ENCODE data around the gene SERPINE2. TPM values are rescaled to one million over a fixed set of nuclear protein-coding genes. Genes with fewer than 3 reads are reported as not detected.

The SERPINE2 gene
- total RNA-seq, 1 experiment from 2014 or later: 3.8 TPM

DNA sequence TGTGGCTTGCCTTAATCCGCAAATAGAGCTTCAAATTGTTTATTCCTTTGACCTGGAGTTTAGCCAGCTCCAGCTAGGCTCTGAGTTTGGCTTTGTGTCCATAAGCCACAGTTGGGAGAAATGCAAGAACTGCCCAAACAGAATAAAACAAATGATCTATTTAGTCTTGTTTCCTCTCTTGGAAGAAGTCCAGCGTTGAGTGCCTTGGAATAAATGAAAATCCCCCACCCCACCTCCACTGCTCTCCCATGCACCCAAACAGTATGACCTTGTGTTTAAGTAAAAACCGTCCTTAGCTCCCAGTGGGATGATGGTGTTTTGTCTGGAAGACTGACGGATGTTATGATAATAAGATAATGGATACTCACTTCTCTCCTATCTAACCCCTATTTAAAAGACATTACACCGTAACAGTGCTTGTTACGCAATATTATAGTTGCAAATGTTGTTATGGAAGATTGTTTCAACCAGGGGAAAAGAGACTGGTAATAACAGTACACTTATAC, 3.2 kb upstream of the SERPINE2 start:
- Mint-ChIP-seq H3K27ac (ENCODE audit: unreplicated experiment) (no peak overlapping the region), H3K9me3 (ENCODE audit: unreplicated experiment) (peaks cover 10% of the 10 kb centered on the region), H3K4me3 (ENCODE audit: unreplicated experiment) (no peak overlapping the region), H3K27me3 (ENCODE audit: insufficient read depth, unreplicated experiment) (peaks cover 41% of the 10 kb centered on the region), H3K4me1 (ENCODE audit: low read depth, unreplicated experiment) (peaks cover 7% of the 10 kb centered on the region), H3K36me3 (ENCODE audit: insufficient read depth, unreplicated experiment) (no peaks in the 10 kb centered on the region)
- TF ChIP-seq CTCF (IDR thresholded peaks at IDR 0.05; ENCODE audit: insufficient read depth in 1 of 2, low read depth in 1 of 2, low read length in 1 of 2, severe bottlenecking in 1 of 2, unreplicated experiment in 1 of 2): no peak
- no TSS peak for BruUV-seq (replicated peaks)
- ChIA-PET CTCF (interaction anchor here (0.6 kb wide), 1 partner anchor 1325 kb away, joined by 3 read pairs; no protein-coding TSS in a partner anchor), POLR2A (no interaction called here)
- peaks cover 6% of the 10 kb centered on the region for H3K27me3 ChIP-seq (replicated peaks; ENCODE audit: control insufficient read depth, insufficient read depth, low read length)
- H3K4me1 ChIP-seq: peaks cover 7% of the 10 kb centered on the region
- intact Hi-C loops (cut with micrococcal nuclease; ENCODE audit: unreplicated experiment): no loop called here
- no peak overlapping the region for H3K4me3 ChIP-seq (ENCODE audit: low read depth, low read length)
- no peak for DNase-seq
- H3K9me3 ChIP-seq: no peaks in the 10 kb centered on the region
- H3K36me3 ChIP-seq (ENCODE audit: control insufficient read depth, insufficient read depth, low read length): no peaks in the 10 kb centered on the region

- POLR2A ChIA-PET: no interaction called here
- no peak overlapping the region for H3K4me3 ChIP-seq (ENCODE audit: low read depth, low read length)
- Mint-ChIP-seq H3K27me3 (ENCODE audit: insufficient read depth, unreplicated experiment) (peaks cover 46% of the 10 kb centered on the region), H3K36me3 (ENCODE audit: insufficient read depth, unreplicated experiment) (no peaks in the 10 kb centered on the region), H3K27ac (ENCODE audit: unreplicated experiment) (no peak overlapping the region), H3K9me3 (ENCODE audit: unreplicated experiment) (peaks cover 10% of the 10 kb centered on the region), H3K4me3 (ENCODE audit: unreplicated experiment) (no peak overlapping the region), H3K4me1 (ENCODE audit: low read depth, unreplicated experiment) (peaks cover 7% of the 10 kb centered on the region)
- no peak for DNase-seq
- CTCF ChIA-PET: no interaction called here
- H3K4me1 ChIP-seq: peaks cover 7% of the 10 kb centered on the region
- H3K36me3 ChIP-seq (ENCODE audit: control insufficient read depth, insufficient read depth, low read length): no peaks in the 10 kb centered on the region
- peaks cover 6% of the 10 kb centered on the region for H3K27me3 ChIP-seq (replicated peaks; ENCODE audit: control insufficient read depth, insufficient read depth, low read length)
- no peak for TF ChIP-seq CTCF (IDR thresholded peaks at IDR 0.05; ENCODE audit: insufficient read depth in 1 of 2, low read depth in 1 of 2, low read length in 1 of 2, severe bottlenecking in 1 of 2, unreplicated experiment in 1 of 2)
- H3K9me3 ChIP-seq: no peaks in the 10 kb centered on the region
- intact Hi-C loops (cut with micrococcal nuclease; ENCODE audit: unreplicated experiment): no loop called here
- no TSS peak for BruUV-seq (replicated peaks)
These were observed 2.5 kb upstream of the SERPINE2 start for GRCh38 chr2:224041554-224041953.

DNA sequence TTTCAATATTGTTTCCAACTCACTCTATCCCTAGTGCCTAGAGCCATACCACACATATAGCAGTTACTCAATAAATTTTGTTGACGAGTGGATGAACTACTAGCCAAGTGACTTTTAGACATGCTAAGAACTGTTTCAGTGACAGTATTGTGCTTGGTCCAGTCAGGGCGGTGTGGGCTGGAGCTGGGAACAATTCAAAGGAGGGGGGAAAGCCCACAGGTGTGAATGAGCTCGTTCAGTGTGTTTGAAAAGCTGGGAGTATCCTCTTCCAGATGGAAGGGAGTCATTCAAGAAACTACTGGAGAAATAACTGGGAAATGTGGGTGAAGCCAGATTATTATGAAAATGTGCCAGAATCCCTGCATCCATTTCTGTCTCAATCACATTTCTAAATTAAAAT, 1.7 kb upstream of the SERPINE2 start:
- intact Hi-C loops (cut with micrococcal nuclease; ENCODE audit: unreplicated experiment): no loop called here
- no peak for TF ChIP-seq CTCF (IDR thresholded peaks at IDR 0.05; ENCODE audit: insufficient read depth in 1 of 2, low read depth in 1 of 2, low read length in 1 of 2, severe bottlenecking in 1 of 2, unreplicated experiment in 1 of 2)
- Mint-ChIP-seq H3K36me3 (ENCODE audit: insufficient read depth, unreplicated experiment) (no peaks in the 10 kb centered on the region), H3K4me1 (ENCODE audit: low read depth, unreplicated experiment) (peaks cover 7% of the 10 kb centered on the region), H3K4me3 (ENCODE audit: unreplicated experiment) (no peak overlapping the region), H3K27me3 (ENCODE audit: insufficient read depth, unreplicated experiment) (peaks cover 51% of the 10 kb centered on the region), H3K9me3 (ENCODE audit: unreplicated experiment) (peaks cover 10% of the 10 kb centered on the region), H3K27ac (ENCODE audit: unreplicated experiment) (no peak overlapping the region)
- ChIA-PET POLR2A (no interaction called here), CTCF (no interaction called here)
- DNase-seq: no peak
- Histone ChIP-seq H3K9me3 (no peaks in the 10 kb centered on the region), H3K4me3 (ENCODE audit: low read depth, low read length) (no peak overlapping the region), H3K27me3 (replicated peaks; ENCODE audit: control insufficient read depth, insufficient read depth, low read length) (peaks cover 6% of the 10 kb centered on the region), H3K4me1 (peaks cover 7% of the 10 kb centered on the region), H3K36me3 (ENCODE audit: control insufficient read depth, insufficient read depth, low read length) (no peaks in the 10 kb centered on the region)
- BruUV-seq (replicated peaks): no TSS peak
